Measurements from ENCODE around the gene DMRT3.
"Not testable (repeated sequence)": the region's sequence is repeated elsewhere in the genome, so short reads cannot be mapped to it uniquely, and the experiment has no call there.

The DMRT3 gene

DNA sequence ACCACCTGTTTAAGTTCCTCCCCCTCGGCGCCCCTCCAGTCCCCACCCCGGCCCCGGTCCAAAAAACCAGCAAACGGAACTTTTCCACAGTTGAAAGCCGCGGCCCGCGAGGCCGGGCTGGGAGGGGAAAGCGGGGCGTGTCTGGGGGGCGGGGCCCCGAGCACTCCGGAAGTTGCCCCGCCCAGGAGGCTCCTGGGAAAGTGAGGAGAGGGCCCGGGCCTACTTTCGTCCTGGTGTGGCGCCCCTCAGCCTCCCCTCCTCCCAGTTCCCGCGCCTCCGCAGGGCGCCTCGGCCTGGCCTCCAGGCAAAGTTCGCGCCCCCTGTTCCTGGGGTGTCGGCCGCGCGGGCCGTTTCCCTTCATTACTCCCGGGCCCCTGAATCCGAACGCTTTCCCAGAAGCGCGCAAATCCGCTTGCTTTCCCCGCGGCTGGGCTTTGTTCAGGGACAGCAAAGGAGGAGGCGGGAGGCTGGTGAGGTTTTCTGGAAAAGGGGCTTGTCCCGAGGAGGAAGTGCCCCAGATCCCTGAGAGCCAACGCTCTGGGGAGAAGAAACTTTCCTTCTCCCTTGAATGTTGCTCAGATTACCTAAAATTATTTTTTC lies 4.5 kb upstream of the DMRT3 start:
- peak; percentile 83 for DNase-seq

DNA sequence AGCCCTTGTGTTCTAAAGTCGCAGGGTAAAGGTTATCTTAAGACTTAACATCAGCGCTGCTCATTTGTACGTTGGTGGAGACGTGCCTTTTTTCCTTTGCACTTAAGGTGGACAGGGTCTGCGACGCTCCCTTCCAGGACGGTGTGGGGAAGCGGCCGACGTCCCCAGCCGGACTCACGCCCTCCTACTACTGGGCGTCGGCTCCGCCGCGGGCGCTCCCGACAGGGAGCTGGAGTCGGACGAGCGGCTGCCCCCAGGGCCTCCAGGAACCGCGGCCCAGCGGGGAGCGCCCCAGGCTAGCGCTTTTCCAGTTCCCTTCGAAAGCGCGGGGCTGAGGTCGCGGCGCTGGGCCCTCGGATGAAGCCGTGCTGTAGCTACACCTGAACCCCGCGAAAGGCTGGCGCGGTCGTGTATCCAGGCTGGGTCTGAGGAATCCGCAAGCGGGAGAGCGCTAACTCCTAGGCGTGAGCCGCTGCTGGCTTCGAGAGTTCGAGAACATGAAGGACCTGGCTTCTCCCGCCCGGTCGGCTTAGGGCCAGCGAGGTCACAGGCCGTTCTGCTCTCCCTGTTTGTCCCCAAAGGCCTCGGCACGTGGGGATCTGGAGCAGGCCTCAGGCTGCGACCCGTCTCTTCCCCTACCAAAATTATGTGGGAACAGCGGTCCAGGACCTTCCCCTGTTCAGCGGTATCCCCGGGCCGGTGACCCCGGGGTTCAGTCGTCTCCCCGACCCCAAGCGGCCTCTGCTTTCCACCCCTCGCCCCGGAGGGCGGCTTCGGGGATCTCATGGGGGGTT lies 3.8 kb upstream of the DMRT3 start:
- peak; percentile 70 for DNase-seq

DNA sequence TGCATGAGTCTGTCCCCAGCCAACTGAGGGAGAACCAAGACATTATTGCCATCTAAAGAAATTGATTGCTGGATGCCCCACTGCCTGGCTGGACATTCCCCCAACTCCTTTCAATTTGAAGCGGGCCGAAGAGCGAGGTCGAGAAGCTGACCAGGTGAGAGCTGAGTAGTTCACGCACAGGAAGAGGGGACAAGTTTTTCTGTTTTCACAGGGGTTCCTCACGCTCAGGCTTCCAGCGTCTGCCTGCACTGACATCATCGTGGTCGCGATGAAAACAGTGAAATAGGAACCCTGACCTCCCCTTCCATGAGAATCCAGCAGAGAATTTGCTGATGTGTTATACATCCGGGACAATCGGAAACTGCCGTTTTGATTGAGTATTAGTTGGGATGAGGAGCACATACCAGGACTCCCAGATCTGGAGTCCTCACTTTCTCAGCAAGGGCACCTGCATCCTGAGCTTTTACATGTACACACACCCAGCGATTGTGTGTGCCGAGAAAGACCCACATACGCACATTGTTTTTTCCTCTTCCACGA lies 3.1 kb upstream of the DMRT3 start:
- peak; percentile 59 for DNase-seq

DNA sequence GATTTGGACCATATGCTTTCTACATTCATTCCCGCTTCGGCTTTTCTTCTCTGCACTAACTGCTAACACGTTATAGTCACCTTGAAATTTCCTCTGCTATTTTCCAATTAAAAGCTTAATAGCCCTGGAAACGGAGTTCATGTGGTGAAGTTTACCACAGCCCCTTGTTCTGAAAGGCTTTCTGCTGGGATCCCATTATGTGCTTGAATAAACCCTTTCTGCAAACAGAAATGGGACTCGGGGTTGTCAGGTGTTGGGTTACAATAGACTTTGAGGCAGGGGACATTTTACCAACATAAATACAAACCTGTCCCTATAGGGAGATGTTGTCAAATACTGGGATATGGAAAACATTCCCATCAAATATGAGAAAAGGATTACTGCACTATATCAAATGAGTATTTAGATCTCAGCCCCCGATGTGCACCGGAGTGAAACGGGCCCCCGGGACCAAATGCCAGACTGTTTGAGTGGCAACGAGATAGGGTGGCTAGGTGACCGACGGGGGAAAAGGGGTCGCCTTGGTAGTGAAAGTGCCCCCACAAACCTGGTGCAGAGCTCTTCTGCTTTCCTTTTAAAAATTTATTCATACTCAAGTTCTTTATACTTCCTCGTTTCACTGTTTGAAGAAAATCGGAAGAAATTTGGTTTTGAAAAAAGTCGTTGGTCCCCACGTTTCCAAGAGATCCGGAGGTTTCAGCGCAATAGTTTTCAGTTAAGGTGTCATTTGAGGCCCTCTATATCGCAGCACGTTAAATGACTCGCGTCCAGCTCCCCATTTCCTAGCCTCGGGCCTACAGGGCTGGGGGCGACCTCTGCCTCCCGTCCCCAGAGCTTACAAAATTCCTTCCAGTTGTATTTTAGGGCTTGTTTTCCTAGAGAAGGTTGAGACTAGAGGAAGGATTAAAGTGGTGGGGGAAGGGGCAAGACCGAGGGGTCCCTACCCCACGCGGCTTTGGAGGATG lies 2.1 kb upstream of the DMRT3 start:
- peak; percentile 61 for DNase-seq

DNA sequence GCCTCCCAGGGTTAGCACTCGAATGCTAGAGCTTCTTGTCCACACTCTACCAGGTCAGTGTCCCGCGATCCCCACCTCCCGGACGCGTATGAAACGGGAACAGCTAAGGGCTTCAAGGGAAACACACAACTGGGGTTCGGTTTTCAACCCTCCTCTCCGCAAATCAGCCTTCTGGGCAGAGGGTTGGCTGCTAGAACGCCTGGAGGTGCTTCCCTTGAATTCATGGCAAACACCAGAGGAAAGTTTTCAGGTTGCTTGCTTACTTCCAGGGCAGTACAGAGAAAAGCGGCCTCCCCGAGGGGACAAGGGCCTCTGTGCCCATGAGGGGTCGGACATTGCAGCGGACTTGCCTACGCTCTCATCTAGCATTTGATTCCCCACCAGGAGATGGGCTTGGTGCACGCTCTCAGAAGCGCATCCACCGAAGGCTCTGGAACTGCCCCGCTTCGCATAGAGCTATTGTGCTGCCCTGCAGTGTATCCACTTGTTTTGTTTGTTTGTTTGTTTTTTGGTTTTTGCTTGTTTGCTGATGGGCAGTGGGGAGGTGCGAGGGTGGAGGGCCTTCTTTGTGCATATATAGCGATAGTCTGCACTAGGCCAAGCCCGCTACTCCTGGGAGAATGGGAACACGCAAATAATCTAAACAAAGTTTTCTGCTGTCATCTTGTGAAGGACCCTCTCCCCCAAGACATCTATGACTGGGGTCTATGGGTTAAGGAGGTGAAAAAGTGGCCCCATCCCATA lies 1.3 kb upstream of the DMRT3 start:
- peak; percentile 58 for DNase-seq

DNA sequence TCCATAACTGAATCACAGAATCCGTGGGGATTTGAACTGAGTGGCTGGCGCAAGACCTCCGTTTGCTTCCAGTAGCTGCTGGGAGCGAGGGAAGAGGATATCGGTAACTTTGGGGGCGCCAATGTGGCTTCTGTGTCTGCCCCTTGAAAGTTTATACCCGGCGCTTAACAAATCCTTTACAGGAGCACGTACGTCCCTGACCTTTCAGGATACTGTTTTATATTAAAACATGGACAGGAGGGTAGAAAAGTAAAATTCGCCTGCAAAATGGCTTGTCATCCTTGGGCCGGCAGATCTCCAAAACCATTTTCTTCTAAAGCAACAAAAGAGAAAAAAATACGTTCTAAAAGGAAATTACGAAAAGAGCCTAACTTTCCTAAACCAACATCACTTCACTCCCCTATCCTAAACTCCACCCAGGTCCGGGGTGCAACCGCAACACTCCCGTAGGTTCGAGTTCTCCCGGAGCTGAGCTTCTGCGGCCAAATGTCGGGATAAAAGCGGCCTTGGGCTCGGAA lies 656 bp upstream of the DMRT3 start:
- no peak for DNase-seq

DNA sequence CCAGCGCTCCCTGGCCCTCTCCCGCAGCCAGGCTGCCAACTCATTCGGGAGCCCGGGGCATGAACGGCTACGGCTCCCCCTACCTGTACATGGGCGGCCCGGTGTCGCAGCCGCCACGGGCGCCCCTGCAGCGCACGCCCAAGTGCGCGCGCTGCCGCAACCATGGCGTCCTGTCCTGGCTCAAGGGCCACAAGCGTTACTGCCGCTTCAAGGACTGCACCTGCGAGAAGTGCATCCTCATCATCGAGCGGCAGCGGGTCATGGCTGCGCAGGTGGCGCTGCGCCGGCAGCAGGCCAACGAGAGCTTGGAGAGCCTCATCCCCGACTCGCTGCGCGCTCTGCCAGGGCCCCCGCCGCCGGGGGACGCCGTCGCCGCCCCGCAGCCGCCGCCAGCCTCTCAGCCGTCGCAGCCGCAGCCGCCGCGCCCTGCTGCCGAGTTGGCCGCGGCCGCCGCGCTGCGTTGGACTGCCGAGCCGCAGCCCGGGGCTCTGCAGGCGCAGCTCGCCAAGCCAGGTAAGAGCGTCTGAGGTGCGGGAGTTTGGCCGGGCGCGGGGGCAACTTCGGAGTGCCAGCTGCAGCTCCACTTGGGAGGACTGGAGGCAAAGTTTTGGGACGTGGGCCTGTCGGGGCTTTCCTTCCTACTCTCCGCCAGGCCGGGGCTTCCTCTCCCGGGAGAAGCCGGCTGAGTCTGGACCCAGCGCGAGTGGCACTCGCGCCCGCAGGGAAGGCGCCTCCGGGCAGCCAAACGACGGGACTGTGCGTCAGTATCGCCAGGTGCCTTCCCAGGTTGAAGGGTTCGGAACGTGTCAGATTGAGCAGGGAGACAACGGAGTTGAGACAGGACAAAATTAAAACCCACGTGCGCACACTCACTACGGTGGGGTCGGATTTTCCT lies 735 bp downstream of the DMRT3 start:
- peak; percentile 80 for DNase-seq

DNA sequence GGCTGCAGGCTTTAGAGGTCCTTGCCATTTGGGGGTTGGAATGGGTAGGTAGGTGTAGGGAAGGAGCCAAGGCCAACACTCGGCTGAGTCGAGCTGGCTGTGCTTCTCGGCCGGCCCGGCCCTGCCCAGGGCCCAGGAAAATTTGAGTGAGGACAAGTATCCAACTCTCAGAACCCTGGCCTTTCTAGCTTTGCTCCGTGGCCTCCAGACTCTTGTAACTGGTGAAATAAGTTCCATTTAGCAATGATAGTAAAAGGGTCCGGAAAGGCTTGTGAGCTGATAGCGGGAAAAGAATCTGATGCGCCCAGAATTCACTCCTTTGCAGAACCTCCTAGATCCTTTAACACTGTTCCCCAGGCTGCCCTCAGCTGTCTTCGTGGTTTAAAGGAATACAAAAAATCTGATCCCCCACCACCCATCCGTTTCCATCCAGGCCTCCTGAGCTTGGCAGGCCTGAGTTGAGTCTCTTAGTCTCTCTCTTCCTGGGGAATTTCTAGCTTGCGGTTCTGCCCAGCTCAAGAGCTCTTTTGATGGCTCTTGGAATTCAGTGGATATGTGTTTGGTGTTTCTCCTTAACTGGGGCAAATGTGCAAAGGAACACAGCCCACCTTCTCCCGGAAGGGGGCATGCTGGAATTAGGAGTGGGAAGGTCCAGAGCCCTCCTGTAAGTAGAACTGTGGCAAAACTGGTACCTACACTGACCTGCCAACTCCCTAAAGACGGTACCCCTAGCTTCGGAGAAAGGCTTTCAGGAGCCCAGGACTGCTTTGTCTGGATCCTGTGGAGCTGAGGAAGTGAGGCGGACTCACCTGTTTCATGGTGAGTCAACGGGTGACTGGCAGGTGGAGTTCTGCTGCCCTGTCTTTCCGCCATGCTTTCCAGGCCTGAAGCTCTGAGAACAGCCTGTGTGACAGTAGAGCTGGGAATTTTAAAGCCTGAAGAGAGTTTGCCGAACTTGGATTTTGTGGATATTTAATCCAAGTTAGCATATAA lies 1.7 kb downstream of the DMRT3 start:
- no peak for DNase-seq

DNA sequence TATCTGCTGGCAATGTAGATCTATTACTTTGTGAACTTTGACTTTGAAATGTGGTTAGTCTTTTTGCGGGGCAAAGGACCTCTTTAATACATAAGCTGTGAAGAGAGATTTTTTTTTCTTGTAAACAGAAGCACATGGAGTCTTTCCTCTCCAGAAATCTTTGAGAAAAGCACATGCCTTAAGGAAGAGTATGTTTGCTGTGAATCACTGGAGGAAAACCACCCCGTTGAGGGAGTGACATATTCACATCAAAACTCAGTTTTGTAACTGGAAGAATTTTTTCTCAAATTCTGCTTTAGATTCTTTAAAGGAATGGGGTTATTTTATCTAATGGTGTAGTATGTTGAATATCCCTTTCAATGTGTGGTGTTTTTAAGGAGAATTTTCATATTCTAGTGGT lies 3.5 kb downstream of the DMRT3 start:
- DNase-seq: no peak

DNA sequence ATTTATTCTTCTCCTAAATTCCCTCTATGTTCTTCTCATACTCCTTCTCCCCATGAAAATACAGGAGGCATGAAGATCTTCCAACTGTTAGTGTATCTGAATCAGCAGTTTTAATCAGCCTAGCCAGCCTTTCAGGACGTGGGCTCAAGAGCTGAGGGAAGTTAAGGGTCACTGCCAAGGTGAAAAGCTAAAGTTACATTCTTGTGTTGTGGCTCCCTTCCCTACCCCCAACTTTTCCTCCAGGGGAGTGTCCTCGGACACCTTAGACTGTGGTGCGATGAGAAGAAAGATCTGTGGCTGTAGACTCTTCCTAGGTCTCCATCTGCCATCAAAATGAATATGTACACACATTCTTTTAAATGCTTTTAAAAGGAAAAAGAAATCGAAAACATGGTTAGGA lies 4.2 kb downstream of the DMRT3 start:
- DNase-seq: no peak

DNA sequence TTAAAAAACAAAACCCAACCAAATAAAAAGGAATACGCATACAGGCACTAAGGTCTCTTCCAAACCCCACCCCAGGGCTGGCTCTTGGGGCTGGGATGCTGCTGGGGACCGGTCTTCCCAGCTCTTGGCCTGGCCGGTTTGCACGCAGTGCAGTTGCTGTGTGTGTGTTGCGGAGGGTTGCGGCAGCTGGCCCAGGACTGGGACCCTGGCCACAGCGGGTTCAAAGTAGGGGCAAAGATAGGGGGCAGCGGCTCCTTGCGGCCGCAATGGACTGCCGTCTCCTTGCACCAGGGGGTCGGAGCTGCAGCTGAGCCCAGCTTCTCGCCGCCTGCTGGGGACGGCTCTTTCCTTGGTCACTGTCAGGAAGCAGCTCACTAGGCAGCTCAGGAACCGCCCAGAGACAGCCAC lies 5.0 kb downstream of the DMRT3 start:
- DNase-seq: peak; percentile 60

DNA sequence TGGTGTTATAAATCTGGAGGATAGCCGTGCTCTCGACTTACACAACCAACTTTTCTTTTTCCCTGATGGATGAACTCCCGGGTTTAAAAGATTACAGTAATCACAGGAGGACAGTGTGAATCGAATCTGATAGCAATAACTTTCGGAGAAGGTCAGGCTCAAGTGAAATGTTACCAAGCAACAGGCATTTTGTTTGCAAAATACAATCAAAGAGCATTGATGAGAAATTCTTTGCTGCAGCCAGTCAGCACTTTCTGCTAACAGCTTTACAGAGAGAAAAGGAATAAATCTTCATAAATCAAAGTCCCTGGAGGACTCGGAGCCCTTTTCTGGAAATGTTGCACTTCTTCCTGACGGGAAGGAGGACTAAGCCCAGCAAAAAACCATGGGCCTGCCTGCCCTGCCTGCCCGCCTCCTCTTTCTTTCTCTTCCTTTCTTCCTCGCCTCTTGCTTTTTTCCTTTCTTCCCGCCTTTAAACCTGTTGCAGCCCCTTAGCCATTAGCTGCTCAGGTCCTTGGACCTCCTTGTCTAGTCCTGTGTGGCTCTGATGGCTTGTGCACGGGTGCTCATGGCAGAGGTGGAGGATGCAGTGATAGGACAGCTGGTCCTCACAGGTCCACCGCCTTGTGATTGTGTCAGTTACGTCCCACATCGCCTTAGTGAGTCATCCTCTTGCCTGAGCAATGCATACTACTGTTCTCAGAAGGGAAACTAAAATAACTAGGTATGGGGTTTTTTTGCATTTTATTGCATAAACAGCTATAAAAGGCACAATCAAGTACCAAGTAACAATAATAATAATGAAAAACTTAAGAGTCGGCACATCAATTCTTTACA lies 6.2 kb downstream of the DMRT3 start:
- no peak for DNase-seq

DNA sequence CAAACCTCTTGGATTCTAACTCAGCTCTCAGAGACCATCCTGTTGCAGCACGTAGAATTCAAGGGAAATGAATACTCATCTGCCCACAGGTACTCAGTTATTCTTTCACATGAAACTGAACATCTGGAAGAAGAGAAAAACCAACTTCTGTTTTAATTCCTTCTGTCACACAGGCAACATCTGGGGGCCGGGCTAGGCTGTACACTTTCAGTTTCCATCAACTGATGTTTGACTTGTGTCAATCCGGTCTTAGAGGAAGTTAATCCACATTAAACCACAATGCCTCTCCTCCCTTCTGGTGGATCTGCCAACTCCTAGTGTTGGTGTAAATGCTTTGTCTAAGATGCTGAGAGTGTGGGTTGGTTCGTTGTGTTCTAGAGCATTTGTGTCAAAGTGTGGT lies 17.6 kb downstream of the DMRT3 start:
- no peak for DNase-seq

DNA sequence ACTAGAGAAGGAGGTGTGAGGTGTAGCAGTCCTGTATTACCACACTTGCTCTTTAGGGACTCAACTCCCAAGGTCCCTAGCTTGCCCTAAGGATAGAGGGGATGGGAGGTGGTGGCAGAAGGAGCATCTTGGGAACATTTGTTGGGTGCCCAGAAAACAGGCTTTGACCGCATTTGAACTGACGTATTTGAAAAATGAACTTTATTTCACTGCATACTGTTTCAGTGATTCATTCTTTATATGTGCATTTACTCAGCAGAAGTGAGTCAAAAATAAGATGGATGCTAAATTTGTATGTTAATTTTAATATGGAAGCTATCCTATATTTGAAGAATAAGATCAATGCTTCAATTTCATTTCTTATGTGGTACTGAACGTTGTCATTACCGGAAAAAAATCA lies 18.7 kb downstream of the DMRT3 start:
- no peak for DNase-seq

DNA sequence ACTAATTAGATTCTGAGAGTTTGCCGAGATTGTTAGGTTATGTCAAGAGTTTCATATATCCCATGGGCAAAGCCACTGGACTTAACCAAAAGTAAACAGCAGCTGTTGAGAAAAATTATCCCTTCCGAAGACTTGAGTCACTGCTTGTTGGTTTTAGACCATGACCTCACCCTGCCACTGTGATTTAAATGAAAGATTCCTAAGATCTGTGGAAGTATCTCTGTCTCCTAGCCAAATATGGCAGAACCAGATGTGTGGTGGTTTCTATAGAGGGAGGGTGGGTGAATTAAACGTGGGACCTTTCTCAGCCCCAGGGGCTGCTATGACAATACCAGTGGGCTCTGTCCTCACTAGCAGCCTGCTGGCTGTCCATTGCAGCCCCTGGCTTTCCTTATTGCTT lies 19.3 kb downstream of the DMRT3 start:
- DNase-seq: no peak

DNA sequence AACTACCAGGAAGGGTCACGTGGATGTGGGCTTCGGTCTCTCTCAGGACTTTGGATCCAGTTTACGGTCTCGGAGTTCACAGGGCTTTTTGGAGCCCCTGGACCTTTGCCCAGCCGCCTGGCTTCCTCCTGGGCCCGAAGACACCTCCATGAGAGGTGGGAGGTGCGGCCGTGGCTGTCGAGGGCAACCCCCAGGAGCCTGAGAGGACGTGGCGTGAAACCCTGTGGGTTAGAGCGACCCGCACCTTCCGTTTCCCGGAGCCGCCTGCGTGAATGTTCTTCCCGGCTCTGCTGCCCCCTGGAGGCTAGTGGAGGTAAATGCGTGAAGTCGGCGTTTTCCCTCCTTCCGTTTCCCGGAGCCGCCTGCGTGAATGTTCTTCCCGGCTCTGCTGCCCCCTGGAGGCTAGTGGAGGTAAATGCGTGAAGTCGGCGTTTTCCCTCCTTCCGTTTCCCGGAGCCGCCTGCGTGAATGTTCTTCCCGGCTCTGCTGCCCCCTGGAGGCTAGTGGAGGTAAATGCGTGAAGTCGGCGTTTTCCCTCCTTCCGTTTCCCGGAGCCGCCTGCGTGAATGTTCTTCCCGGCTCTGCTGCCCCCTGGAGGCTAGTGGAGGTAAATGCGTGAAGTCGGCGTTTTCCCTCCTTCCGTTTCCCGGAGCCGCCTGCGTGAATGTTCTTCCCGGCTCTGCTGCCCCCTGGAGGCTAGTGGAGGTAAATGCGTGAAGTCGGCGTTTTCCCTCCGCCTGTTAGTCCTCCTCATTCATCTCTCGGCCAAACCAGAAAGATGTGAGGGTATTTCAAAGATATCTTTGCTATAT lies 22.1 kb downstream of the DMRT3 start:
- DNase-seq: not testable (repeated sequence)

DNA sequence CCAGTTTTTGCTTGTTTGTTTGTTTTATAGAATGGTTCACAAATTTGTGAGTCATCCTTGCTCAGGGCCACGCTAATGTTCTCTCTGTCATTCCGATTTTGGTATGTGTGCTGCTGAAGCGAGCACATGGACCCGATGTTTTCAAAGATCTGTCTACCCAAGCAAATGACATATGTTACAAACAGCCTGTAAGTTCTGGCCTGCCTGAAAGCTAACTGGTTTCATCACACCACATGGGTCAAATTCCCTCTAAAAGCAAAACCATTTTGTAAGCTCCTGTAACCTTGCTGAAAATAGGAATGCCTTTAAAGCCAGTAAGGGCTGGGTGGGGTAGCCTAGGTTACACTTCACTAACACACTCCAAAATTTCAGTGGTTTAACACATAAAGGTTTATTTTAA lies 25.4 kb downstream of the DMRT3 start:
- DNase-seq: no peak

DNA sequence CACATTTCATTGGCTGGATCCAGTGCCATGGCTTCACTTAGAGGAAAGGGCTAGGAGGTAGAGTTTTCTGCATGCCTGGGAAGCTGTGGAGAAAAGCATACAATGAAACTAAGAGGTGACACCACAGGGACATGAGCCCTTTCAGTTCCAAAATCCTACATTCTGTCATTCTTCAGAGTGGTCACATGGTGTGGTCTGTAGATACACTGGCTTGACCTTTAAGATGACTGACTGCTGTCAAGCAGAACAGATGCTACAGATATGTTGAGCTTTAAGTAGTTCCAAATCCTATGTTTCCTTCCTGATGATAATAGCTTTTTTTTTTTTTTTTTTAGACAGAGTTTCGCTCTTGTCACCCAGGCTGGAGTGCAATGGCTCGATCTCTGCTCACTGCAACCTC lies 26.2 kb downstream of the DMRT3 start:
- no peak for DNase-seq

Data from retina (tissue), 1 donor.